Vagina (tissue), 2 donors: ENCODE measurements around the gene DOP1A.
A peak's percentile ranks its signal among the peaks of the same experiment; 100 is the strongest.

ENCODE experiments used
- POLR2A ChIP-seq, 2 donors: fragments of 450-650 bp; IDR thresholded peaks; one replicate each; pipeline ENCODE4 v1.6.1; 2017; ENCODE audit warnings: antibody characterized with exemption in 2 of 2, mild to moderate bottlenecking in 2 of 2, moderate library complexity in 2 of 2
- POLR2AphosphoS5 ChIP-seq, 2 donors: sonication (generic); formaldehyde crosslinking; IDR thresholded peaks; one replicate each; pipeline ENCODE4 v1.9.0; 2017; ENCODE audit warnings: antibody characterized with exemption in 2 of 2, mild to moderate bottlenecking in 2 of 2, low read depth in 1 of 2; ENCODE audit not compliant: insufficient read depth in 1 of 2
- TF ChIP-seq, protein P1 (sequence below), 3 experiments: fragments of 450-650 bp in 2 of 3; fragments of 200-600 bp in 1 of 3; sonication (generic) in 1 of 3; IDR thresholded peaks; one replicate each; pipeline ENCODE4 v1.5.1; 2017 to 2019; ENCODE audit warnings: antibody characterized with exemption in 3 of 3, mild to moderate bottlenecking in 2 of 3, moderate library complexity in 2 of 3

DNA sequence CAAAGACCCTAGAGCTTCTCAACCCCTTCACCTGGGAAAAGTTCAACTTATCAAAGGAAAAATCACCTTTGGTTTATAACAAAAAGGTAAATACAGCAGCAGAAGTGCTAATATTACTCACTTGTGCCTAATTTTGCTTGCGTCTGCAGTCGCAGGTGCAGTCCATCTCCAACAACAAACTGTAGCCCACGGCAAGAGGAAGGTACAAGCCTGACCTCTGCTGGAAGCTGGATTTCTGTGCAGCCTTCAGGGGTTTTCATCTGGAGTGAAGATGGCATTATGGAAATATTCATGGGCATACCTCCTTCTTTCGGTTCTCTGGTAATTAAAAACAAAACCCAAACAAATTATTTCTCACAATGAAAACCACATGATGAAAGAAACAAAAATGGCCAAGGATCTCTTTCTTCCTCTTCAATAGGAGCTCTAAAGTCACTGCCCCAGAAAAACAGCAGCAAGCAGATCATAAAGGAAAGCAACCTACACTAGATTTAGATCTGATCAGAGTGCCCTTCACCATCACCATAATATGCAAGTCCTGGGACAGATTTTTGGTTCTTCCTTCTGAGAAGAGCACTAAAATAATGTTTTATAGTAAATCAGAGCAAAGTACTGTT, 9.7 kb upstream of the DOP1A start:
- TF ChIP-seq POLR2A (IDR thresholded peaks at IDR 0.05) (no peak), POLR2AphosphoS5 (IDR thresholded peaks at IDR 0.05; ENCODE audit: insufficient read depth in 1 of 2, low read depth in 1 of 2) (no peak)
- TF ChIP-seq, protein P1, sequence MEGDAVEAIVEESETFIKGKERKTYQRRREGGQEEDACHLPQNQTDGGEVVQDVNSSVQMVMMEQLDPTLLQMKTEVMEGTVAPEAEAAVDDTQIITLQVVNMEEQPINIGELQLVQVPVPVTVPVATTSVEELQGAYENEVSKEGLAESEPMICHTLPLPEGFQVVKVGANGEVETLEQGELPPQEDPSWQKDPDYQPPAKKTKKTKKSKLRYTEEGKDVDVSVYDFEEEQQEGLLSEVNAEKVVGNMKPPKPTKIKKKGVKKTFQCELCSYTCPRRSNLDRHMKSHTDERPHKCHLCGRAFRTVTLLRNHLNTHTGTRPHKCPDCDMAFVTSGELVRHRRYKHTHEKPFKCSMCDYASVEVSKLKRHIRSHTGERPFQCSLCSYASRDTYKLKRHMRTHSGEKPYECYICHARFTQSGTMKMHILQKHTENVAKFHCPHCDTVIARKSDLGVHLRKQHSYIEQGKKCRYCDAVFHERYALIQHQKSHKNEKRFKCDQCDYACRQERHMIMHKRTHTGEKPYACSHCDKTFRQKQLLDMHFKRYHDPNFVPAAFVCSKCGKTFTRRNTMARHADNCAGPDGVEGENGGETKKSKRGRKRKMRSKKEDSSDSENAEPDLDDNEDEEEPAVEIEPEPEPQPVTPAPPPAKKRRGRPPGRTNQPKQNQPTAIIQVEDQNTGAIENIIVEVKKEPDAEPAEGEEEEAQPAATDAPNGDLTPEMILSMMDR (IDR thresholded peaks at IDR 0.05) = peak in 1 of 3 experiments; percentile 33
